GM21723 (cell line): ENCODE data around the gene NSF.
"Not testable (repeated sequence)": the region's sequence is repeated elsewhere in the genome, so short reads cannot be mapped to it uniquely, and the experiment has no call there.

ENCODE experiments used
- ATAC-seq: cut with Tn5 transposase; IDR thresholded peaks from one replicate; pipeline ENCODE4 v1.9.1; 2021; ENCODE audit warnings: mild to moderate bottlenecking, moderate library complexity; ENCODE audit not compliant: unreplicated experiment

NSF gene

GRCh38 chr17:46772475-46773220 is 182.2 kb downstream of the NSF start:
- ATAC-seq, result no peak

- ATAC-seq, result no peak
Observed at GRCh38 chr17:46773221-46773605, 182.7 kb downstream of the NSF start.

- ATAC-seq, result no peak
Observed at GRCh38 chr17:46773676-46774075, 183.2 kb downstream of the NSF start.

GRCh38 chr17:46774108-46774737 is 183.8 kb downstream of the NSF start:
- ATAC-seq, result no peak

GRCh38 chr17:46776298-46777005 is 186.0 kb downstream of the NSF start:
- no peak for ATAC-seq

GRCh38 chr17:46777943-46778915 is 187.8 kb downstream of the NSF start:
- no peak for ATAC-seq

GRCh38 chr17:46780003-46780373 is 189.5 kb downstream of the NSF start:
- no peak for ATAC-seq

GRCh38 chr17:46782250-46782953 is 191.9 kb downstream of the NSF start:
- ATAC-seq, result no peak

GRCh38 chr17:46783031-46783593 is 192.6 kb downstream of the NSF start:
- no peak for ATAC-seq

- ATAC-seq, result no peak
Observed at GRCh38 chr17:46785696-46786095, 195.2 kb downstream of the NSF start.

- no peak for ATAC-seq
Observed at GRCh38 chr17:46787478-46787877, 197.0 kb downstream of the NSF start.

- no peak for ATAC-seq
Observed at GRCh38 chr17:46788300-46788699, 197.8 kb downstream of the NSF start.

- ATAC-seq, result no peak
Observed at GRCh38 chr17:46788796-46789195, 198.3 kb downstream of the NSF start.

- no peak for ATAC-seq
Observed at GRCh38 chr17:46789610-46790009, 199.1 kb downstream of the NSF start.

GRCh38 chr17:46790216-46790615 is 199.7 kb downstream of the NSF start:
- no peak for ATAC-seq

- no peak for ATAC-seq
Observed at GRCh38 chr17:46791531-46791930, 201.1 kb downstream of the NSF start.

GRCh38 chr17:46792071-46792470 is 201.6 kb downstream of the NSF start:
- ATAC-seq, result no peak

- ATAC-seq, result not testable (repeated sequence)
Observed at GRCh38 chr17:46793023-46793422, 202.6 kb downstream of the NSF start.

GRCh38 chr17:46793541-46793940 is 203.1 kb downstream of the NSF start:
- ATAC-seq, result no peak

- ATAC-seq, result no peak
Observed at GRCh38 chr17:46794318-46794717, 203.8 kb downstream of the NSF start.
